Endodermal cell (in vitro differentiated cells): ENCODE results near the gene SVOPL. TPM values are rescaled to one million over a fixed set of nuclear protein-coding genes. Genes with fewer than 3 reads are reported as not detected.
A peak's percentile ranks its signal among the peaks of the same experiment; 100 is the strongest.

ENCODE experiments used
- DNase-seq: peaks from one replicate; pipeline ENCODE4 v3.0.0-alpha.2; 2017
- H3K27ac ChIP-seq: 2 replicates; pipeline ENCODE4 v1.5.1; 2013; ENCODE audit warnings: mild to moderate bottlenecking, low read depth, low read length, moderate library complexity
- H3K27me3 ChIP-seq: 2 replicates; pipeline ENCODE4 v1.6.1; 2013; ENCODE audit warnings: mild to moderate bottlenecking, low read length, moderate library complexity; ENCODE audit not compliant: insufficient read depth, control insufficient read depth, poor library complexity, severe bottlenecking
- H3K36me3 ChIP-seq: 2 replicates; pipeline ENCODE4 v1.7.0; 2013; ENCODE audit warnings: mild to moderate bottlenecking, low read length, moderate library complexity; ENCODE audit not compliant: control insufficient read depth, insufficient read depth
- H3K4me1 ChIP-seq: one replicate; pipeline ENCODE4 v1.7.0; 2013; ENCODE audit warnings: low read length; ENCODE audit not compliant: control insufficient read depth, insufficient read depth
- H3K4me3 ChIP-seq: 2 replicates; pipeline ENCODE4 v1.5.1; 2013; ENCODE audit warnings: mild to moderate bottlenecking, low read length, moderate library complexity
- H3K9ac ChIP-seq: 2 replicates; pipeline ENCODE4 v1.6.1; 2013; ENCODE audit warnings: mild to moderate bottlenecking, low read length, moderate library complexity; ENCODE audit not compliant: poor library complexity, severe bottlenecking; ENCODE audit errors: extremely low read depth
- H3K9me3 ChIP-seq: 2 replicates; pipeline ENCODE4 v1.6.1; 2013; ENCODE audit warnings: mild to moderate bottlenecking, low read length, moderate library complexity; ENCODE audit not compliant: control insufficient read depth
- H3K27ac Mint-ChIP-seq: 2 replicates; pipeline ENCODE4 v1.8.0; 2020; ENCODE audit warnings: mixed read lengths
- H3K27me3 Mint-ChIP-seq: 2 replicates; pipeline ENCODE4 v1.8.0; 2021; ENCODE audit warnings: mild to moderate bottlenecking, mixed read lengths; ENCODE audit not compliant: insufficient read depth
- H3K36me3 Mint-ChIP-seq: 2 replicates; pipeline ENCODE4 v1.8.0; 2020; ENCODE audit warnings: low read depth, mixed read lengths
- H3K4me1 Mint-ChIP-seq: 2 replicates; pipeline ENCODE4 v1.8.0; 2020; ENCODE audit warnings: mixed read lengths
- H3K4me3 Mint-ChIP-seq: 2 replicates; pipeline ENCODE4 v1.8.0; 2020; ENCODE audit warnings: mild to moderate bottlenecking, moderate library complexity, mixed read lengths
- H3K9me3 Mint-ChIP-seq: 2 replicates; pipeline ENCODE4 v1.8.0; 2020; ENCODE audit warnings: mild to moderate bottlenecking, mixed read lengths
- WGBS, 2 experiments: methylation state at CpG; one replicate each; pipeline versions ENCODE4 v1.1.5 to v1.1.7; 2013; ENCODE audit warnings: missing lambda C conversion rate in 2 of 2, mixed read lengths in 1 of 2; ENCODE audit not compliant: insufficient coverage in 1 of 2, insufficient read length in 1 of 2; 5-methylcytosine and 5-hydroxymethylcytosine counted together
- total RNA-seq, 2 donors: library from RNA; stranded (reverse); fragmentation: NEBNext Ultra II Directional in 1 of 2; extraction: Animal tissue kit (Norgen Biotek cat#: 25700) in 1 of 2; gene quantifications; 2 replicates in 1 of 2; 3 replicates in 1 of 2; pipeline ENCODE4 v1.2.1, GENCODE V29; 2021
- TF ChIP-seq, protein P1 (sequence below): fragments of 200-600 bp; sonication (generic); conservative IDR thresholded peaks from 2 replicates; pipeline ENCODE4 v1.5.0; 2021; ENCODE audit warnings: antibody characterized with exemption, mild to moderate bottlenecking

Gene SVOPL
- total RNA-seq, 2 donors from 2014 or later, result 0.86 to 0.95 TPM

DNA sequence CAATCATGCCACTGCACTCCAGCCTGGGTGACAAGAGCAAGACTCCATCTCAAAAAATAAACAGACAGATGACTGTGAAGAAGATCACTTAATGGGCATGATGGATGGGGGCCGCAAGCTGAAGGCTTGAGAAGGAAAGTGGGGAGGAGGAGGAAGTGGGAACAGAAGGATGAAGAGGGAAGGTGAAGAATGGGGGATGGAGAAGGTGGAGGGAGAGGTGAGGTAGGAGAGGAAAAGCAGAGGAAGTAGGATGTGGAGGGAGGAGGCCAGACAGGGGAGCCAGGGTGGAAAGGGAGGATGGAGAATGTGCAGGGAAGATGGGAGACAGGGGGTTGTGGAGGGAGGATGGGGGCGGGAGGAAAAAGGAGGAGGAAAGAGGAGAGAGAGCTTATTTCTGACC lies 68.8 kb downstream of the SVOPL start:
- no peaks in the 10 kb centered on the region for H3K9me3 Mint-ChIP-seq
- H3K27ac ChIP-seq, result no peak overlapping the region
- DNase-seq, result peak; percentile 2
- H3K27ac Mint-ChIP-seq, result no peak overlapping the region
- H3K27me3 Mint-ChIP-seq, result no peaks in the 10 kb centered on the region
- H3K4me1 Mint-ChIP-seq, result no peaks in the 10 kb centered on the region
- H3K4me3 ChIP-seq, result no peak overlapping the region
- H3K4me1 ChIP-seq, result no peaks in the 10 kb centered on the region
- H3K9ac ChIP-seq, result no peak overlapping the region
- no peaks in the 10 kb centered on the region for H3K9me3 ChIP-seq
- no peaks in the 10 kb centered on the region for H3K36me3 Mint-ChIP-seq
- 84 to 100% methylated on average over 1 to 2 of the region's 2 CpGs for WGBS, 2 experiments
- no peak overlapping the region for H3K4me3 Mint-ChIP-seq
- no peaks in the 10 kb centered on the region for H3K27me3 ChIP-seq
- TF ChIP-seq, protein P1, sequence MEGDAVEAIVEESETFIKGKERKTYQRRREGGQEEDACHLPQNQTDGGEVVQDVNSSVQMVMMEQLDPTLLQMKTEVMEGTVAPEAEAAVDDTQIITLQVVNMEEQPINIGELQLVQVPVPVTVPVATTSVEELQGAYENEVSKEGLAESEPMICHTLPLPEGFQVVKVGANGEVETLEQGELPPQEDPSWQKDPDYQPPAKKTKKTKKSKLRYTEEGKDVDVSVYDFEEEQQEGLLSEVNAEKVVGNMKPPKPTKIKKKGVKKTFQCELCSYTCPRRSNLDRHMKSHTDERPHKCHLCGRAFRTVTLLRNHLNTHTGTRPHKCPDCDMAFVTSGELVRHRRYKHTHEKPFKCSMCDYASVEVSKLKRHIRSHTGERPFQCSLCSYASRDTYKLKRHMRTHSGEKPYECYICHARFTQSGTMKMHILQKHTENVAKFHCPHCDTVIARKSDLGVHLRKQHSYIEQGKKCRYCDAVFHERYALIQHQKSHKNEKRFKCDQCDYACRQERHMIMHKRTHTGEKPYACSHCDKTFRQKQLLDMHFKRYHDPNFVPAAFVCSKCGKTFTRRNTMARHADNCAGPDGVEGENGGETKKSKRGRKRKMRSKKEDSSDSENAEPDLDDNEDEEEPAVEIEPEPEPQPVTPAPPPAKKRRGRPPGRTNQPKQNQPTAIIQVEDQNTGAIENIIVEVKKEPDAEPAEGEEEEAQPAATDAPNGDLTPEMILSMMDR, result no peak
- no peaks in the 10 kb centered on the region for H3K36me3 ChIP-seq

DNA sequence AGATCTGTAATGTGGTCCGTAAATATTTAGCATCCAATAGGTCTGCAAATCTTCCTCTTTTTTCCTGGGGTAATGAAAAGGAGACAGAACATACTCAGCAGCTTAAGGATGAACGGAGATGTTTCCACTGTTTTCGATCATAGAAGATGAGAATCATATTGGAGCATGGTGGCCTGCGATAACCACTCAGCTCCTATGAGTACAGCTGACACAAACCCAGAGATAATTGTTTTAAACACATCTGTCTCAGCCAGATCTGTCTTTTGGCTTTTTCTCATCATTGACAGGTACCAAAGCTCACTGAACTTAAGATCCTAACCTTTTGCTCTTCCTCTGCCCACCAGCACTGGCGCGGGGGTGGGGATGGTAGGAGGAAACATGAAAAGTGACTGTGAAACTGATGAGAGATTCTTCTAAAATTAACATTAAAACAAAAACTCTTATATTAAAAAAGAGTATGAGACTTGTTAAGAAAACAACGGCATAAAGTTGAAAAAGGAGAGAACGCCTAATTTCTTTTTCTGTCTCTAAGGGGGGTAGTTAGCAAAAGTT lies 71.0 kb downstream of the SVOPL start:
- TF ChIP-seq, protein P1, result no peak
- Histone ChIP-seq H3K4me3 (no peak overlapping the region), H3K36me3 (no peaks in the 10 kb centered on the region), H3K27ac (no peak overlapping the region), H3K9ac (no peak overlapping the region), H3K9me3 (no peaks in the 10 kb centered on the region), H3K4me1 (no peaks in the 10 kb centered on the region), H3K27me3 (no peaks in the 10 kb centered on the region)
- peaks cover 5% of the 10 kb centered on the region for H3K4me1 Mint-ChIP-seq
- no peaks in the 10 kb centered on the region for H3K27me3 Mint-ChIP-seq
- no peaks in the 10 kb centered on the region for H3K36me3 Mint-ChIP-seq
- WGBS, 2 experiments, result 87 to 95% methylated on average over 5 to 6 of the region's 8 CpGs
- no peak overlapping the region for H3K4me3 Mint-ChIP-seq
- H3K9me3 Mint-ChIP-seq, result no peaks in the 10 kb centered on the region
- H3K27ac Mint-ChIP-seq, result no peak overlapping the region
- DNase-seq, result peak; percentile 26

DNA sequence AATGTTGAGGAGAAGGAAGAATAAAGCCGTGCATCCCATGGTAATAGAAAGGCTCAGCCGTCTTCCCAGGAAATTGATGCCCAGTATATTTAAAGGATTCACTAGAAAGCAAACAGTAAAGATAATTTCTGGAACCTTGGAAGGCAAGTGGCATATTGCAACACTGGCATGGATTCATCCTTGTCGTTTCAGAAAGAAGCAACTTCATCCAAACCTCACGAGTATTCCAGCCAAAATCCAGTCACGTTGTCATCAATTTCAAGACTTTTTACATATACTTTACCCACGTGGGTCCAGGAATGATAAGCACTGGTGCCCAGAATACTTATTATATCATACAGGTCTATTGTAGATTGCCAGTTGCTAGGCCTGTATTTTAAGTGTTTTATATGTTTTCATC lies 73.8 kb downstream of the SVOPL start:
- Mint-ChIP-seq H3K27me3 (no peaks in the 10 kb centered on the region), H3K36me3 (no peaks in the 10 kb centered on the region), H3K4me1 (peaks cover 6% of the 10 kb centered on the region), H3K9me3 (no peaks in the 10 kb centered on the region), H3K4me3 (no peak overlapping the region), H3K27ac (no peak overlapping the region)
- H3K27me3 ChIP-seq, result no peaks in the 10 kb centered on the region
- H3K27ac ChIP-seq, result no peak overlapping the region
- no peaks in the 10 kb centered on the region for H3K9me3 ChIP-seq
- TF ChIP-seq, protein P1, result no peak
- no peak overlapping the region for H3K9ac ChIP-seq
- no peak overlapping the region for H3K4me3 ChIP-seq
- H3K4me1 ChIP-seq, result no peaks in the 10 kb centered on the region
- 89 to 96% methylated on average over 4 to 6 of the region's 6 CpGs for WGBS, 2 experiments
- DNase-seq, result no peak
- no peaks in the 10 kb centered on the region for H3K36me3 ChIP-seq
